HEK293 (cell line): Measurements from ENCODE around the gene ATP6V0C.
A peak's percentile ranks its signal among the peaks of the same experiment; 100 is the strongest.

Source experiments
- CTCF ChIA-PET: fragments of 350-600 bp; formaldehyde crosslinking; extraction: SDS; loops from one replicate; lab custom pipeline; 2021; ENCODE audit warnings: antibody characterized with exemption; lab: Yijun Ruan, JAX
- POLR2A ChIA-PET: fragments of 300-600 bp; formaldehyde crosslinking; extraction: SDS; loops from one replicate; lab custom pipeline; 2020; ENCODE audit warnings: antibody characterized with exemption, inconsistent platforms; lab: Yijun Ruan, JAX
- H3K27ac ChIP-seq: fragments of 200-500 bp; sonication (Bioruptor generic); 2 replicates; pipeline ENCODE4 v1.5.1; 2014; ENCODE audit warnings: low read depth, low read length, control low read depth, inconsistent platforms; ENCODE audit errors: extremely low read depth
- H3K36me3 ChIP-seq, 2 experiments: fragments of 200-500 bp in 1 of 2; sonication (Bioruptor generic) in 1 of 2; 1 replicate in 1 of 2; 2 replicates in 1 of 2; pipeline ENCODE4 v1.5.1; 2014 to 2017; ENCODE audit warnings: inconsistent platforms in 2 of 2, low read length in 2 of 2; ENCODE audit not compliant: control insufficient read depth in 2 of 2, insufficient read depth in 1 of 2
- H3K4me1 ChIP-seq: fragments of 200-500 bp; sonication (Bioruptor generic); 2 replicates; pipeline ENCODE4 v1.5.1; 2014; ENCODE audit warnings: mild to moderate bottlenecking, low read length, inconsistent platforms; ENCODE audit not compliant: control insufficient read depth, insufficient read depth
- H3K4me3 ChIP-seq: 2 replicates; pipeline ENCODE4 v1.5.1; 2011; ENCODE audit warnings: low read depth, mild to moderate bottlenecking, control low read depth, low read length, moderate library complexity
- H3K9me3 ChIP-seq: fragments of 200-500 bp; sonication (Bioruptor generic); 2 replicates; pipeline ENCODE4 v1.5.1; 2014; ENCODE audit warnings: low read depth, low read length, inconsistent platforms; ENCODE audit not compliant: control insufficient read depth, insufficient read depth
- FEZF1 ChIP-seq: fragments of 450-650 bp; formaldehyde crosslinking; IDR thresholded peaks from 2 replicates; pipeline ENCODE4 v1.5.1; 2016; ENCODE audit warnings: missing biosample characterization, missing genetic modification characterization
- GLIS2 ChIP-seq: fragments of 450-650 bp; formaldehyde crosslinking; IDR thresholded peaks from 2 replicates; pipeline ENCODE4 v1.5.1; 2016; ENCODE audit warnings: missing biosample characterization, missing genetic modification characterization
- KLF8 ChIP-seq: fragments of 450-650 bp; formaldehyde crosslinking; IDR thresholded peaks from 2 replicates; pipeline ENCODE4 v1.5.1; 2016; ENCODE audit warnings: missing biosample characterization, missing genetic modification characterization
- OVOL3 ChIP-seq: fragments of 450-650 bp; formaldehyde crosslinking; IDR thresholded peaks from 2 replicates; pipeline ENCODE4 v1.5.1; 2016; ENCODE audit warnings: missing biosample characterization, missing genetic modification characterization
- SALL2 ChIP-seq: fragments of 450-650 bp; formaldehyde crosslinking; IDR thresholded peaks from 2 replicates; pipeline ENCODE4 v1.5.0; 2017; ENCODE audit warnings: missing biosample characterization, mild to moderate bottlenecking, missing genetic modification characterization, borderline replicate concordance
- TRIM28 ChIP-seq: IDR thresholded peaks from 2 replicates; pipeline ENCODE4 v1.6.1; 2011; ENCODE audit warnings: low read length, control low read depth, borderline replicate concordance
- WT1 ChIP-seq: fragments of 450-650 bp; formaldehyde crosslinking; IDR thresholded peaks from 2 replicates; pipeline ENCODE4 v1.5.1; 2016; ENCODE audit warnings: missing biosample characterization, missing genetic modification characterization
- ZBTB1 ChIP-seq: fragments of 450-650 bp; formaldehyde crosslinking; IDR thresholded peaks from 2 replicates; pipeline ENCODE4 v1.5.1; 2016; ENCODE audit warnings: missing biosample characterization, missing genetic modification characterization
- ZBTB21 ChIP-seq: fragments of 450-650 bp; formaldehyde crosslinking; IDR thresholded peaks from 2 replicates; pipeline ENCODE4 v1.5.1; 2017; ENCODE audit warnings: missing biosample characterization, missing genetic modification characterization
- ZEB2 ChIP-seq: fragments of 450-650 bp; formaldehyde crosslinking; IDR thresholded peaks from 2 replicates; pipeline ENCODE4 v1.5.1; 2016; ENCODE audit warnings: missing biosample characterization, missing genetic modification characterization
- ZFP41 ChIP-seq: fragments of 450-650 bp; formaldehyde crosslinking; IDR thresholded peaks from 2 replicates; pipeline ENCODE4 v1.5.1; 2016; ENCODE audit warnings: missing biosample characterization, missing genetic modification characterization, borderline replicate concordance
- ZNF157 ChIP-seq: fragments of 450-650 bp; formaldehyde crosslinking; IDR thresholded peaks from 2 replicates; pipeline ENCODE4 v1.5.1; 2016; ENCODE audit warnings: missing biosample characterization, missing genetic modification characterization
- ZNF341 ChIP-seq: fragments of 450-650 bp; formaldehyde crosslinking; IDR thresholded peaks from 2 replicates; pipeline ENCODE4; 2016; ENCODE audit warnings: low read depth, missing biosample characterization, missing genetic modification characterization
- ZNF426 ChIP-seq: fragments of 450-650 bp; formaldehyde crosslinking; IDR thresholded peaks from 2 replicates; pipeline ENCODE4 v1.5.1; 2017; ENCODE audit warnings: missing biosample characterization, missing genetic modification characterization, mild to moderate bottlenecking, inconsistent platforms, moderate library complexity
- ZNF473 ChIP-seq: fragments of 450-650 bp; formaldehyde crosslinking; IDR thresholded peaks from 2 replicates; pipeline ENCODE4 v1.5.1; 2017; ENCODE audit warnings: missing biosample characterization, missing genetic modification characterization
- ZNF548 ChIP-seq: fragments of 450-650 bp; formaldehyde crosslinking; IDR thresholded peaks from 2 replicates; pipeline ENCODE4 v1.5.1; 2016; ENCODE audit warnings: missing biosample characterization, missing genetic modification characterization
- ZNF585B ChIP-seq: fragments of 450-650 bp; formaldehyde crosslinking; IDR thresholded peaks from 2 replicates; pipeline ENCODE4 v1.5.1; 2016; ENCODE audit warnings: missing biosample characterization, missing genetic modification characterization
- ZNF596 ChIP-seq: fragments of 450-650 bp; IDR thresholded peaks from 2 replicates; pipeline ENCODE4 v1.5.0; 2018; ENCODE audit warnings: missing biosample characterization, mild to moderate bottlenecking, missing genetic modification characterization, moderate library complexity
- ZNF670 ChIP-seq: fragments of 450-650 bp; formaldehyde crosslinking; IDR thresholded peaks from 2 replicates; pipeline ENCODE4 v1.5.1; 2016; ENCODE audit warnings: missing biosample characterization, missing genetic modification characterization, low read depth
- ZNF701 ChIP-seq: fragments of 450-650 bp; formaldehyde crosslinking; IDR thresholded peaks from 2 replicates; pipeline ENCODE4 v1.5.1; 2016; ENCODE audit warnings: missing biosample characterization, missing genetic modification characterization
- ZSCAN30 ChIP-seq: fragments of 450-650 bp; IDR thresholded peaks from 2 replicates; pipeline ENCODE4 v1.5.1; 2018; ENCODE audit warnings: missing biosample characterization, mild to moderate bottlenecking, missing genetic modification characterization, moderate library complexity
- TF ChIP-seq, protein P1 (sequence below): fragments of 450-650 bp; formaldehyde crosslinking; IDR thresholded peaks from 2 replicates; pipeline ENCODE4; 2016; ENCODE audit warnings: missing biosample characterization, missing genetic modification characterization
- TF ChIP-seq, protein P2 (sequence below): fragments of 450-650 bp; formaldehyde crosslinking; IDR thresholded peaks from 2 replicates; pipeline ENCODE4 v1.5.1; 2016; ENCODE audit warnings: missing biosample characterization, missing genetic modification characterization
- TF ChIP-seq, protein P3 (sequence below): fragments of 450-650 bp; formaldehyde crosslinking; IDR thresholded peaks from 2 replicates; pipeline ENCODE4 v1.5.1; 2016; ENCODE audit warnings: missing biosample characterization, missing genetic modification characterization, borderline replicate concordance
- TF ChIP-seq, protein P4 (sequence below): fragments of 450-650 bp; formaldehyde crosslinking; IDR thresholded peaks from 2 replicates; pipeline ENCODE4 v1.5.1; 2017; ENCODE audit warnings: missing biosample characterization, missing genetic modification characterization
- TF ChIP-seq, protein P5 (sequence below): fragments of 450-650 bp; formaldehyde crosslinking; IDR thresholded peaks from 2 replicates; pipeline ENCODE4 v1.5.1; 2016; ENCODE audit warnings: missing biosample characterization, missing genetic modification characterization

ATP6V0C gene

DNA sequence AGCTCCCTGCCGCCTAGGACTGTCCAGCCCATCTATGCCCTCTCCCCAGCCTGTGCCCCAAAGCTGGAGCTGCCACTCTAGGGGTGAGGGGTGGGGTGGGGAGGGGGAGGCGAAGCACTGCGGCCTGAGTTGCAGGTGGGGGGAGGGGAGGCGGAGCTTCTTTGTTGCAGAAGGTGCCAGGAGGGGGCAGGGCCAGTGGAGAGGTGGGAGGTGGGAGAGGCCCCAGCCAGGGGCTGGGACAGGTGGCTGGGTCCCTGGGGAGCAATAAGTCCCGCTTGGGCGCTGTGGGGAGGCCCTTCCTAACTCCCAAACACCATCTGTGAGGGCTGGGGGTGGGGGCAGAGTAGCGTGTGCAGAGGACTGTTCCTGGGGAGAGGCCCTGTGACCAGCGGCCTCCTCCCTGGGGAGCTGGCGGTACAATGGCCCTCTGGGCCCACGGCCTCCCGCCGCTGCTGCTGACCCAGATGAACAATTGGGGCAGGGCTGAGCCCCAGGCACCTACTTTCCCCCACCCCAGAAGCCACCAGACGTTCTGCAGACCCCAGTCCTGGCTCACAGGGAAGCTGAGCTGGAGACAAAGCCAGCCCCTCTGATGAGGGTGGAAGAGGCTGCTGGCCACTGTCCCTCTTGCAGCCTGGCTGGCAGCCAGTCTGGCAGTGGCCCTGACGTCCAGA is 44.9 kb upstream of the ATP6V0C start (continued):
- TF ChIP-seq TRIM28 (no peak), ZNF341 (tag by site-specific recombination) (peak; percentile 73), ZBTB21 (tag by site-specific recombination) (0 out of 2 replicates have a peak, but pooled peaks have one; percentile 23), ZNF426 (tag by site-specific recombination) (no peak), FEZF1 (tag by site-specific recombination) (peak; percentile 73), ZNF701 (tag by site-specific recombination) (no peak), ZNF670 (tag by site-specific recombination) (no peak), ZEB2 (tag by site-specific recombination) (peak; percentile 88), ZNF157 (tag by site-specific recombination) (no peak), ZFP41 (no peak), ZNF596 (no peak; the same call in 1 of the 2 replicates), ZNF585B (tag by site-specific recombination) (no peak), KLF8 (tag by site-specific recombination) (peak; percentile 50), WT1 (tag by site-specific recombination) (peak; percentile 97), ZBTB1 (tag by site-specific recombination) (peak; percentile 42; the same call in 1 of the 2 replicates), OVOL3 (tag by site-specific recombination) (peak; percentile 47; the same call in 1 of the 2 replicates), ZNF548 (no peak)
- TF ChIP-seq, protein P1, sequence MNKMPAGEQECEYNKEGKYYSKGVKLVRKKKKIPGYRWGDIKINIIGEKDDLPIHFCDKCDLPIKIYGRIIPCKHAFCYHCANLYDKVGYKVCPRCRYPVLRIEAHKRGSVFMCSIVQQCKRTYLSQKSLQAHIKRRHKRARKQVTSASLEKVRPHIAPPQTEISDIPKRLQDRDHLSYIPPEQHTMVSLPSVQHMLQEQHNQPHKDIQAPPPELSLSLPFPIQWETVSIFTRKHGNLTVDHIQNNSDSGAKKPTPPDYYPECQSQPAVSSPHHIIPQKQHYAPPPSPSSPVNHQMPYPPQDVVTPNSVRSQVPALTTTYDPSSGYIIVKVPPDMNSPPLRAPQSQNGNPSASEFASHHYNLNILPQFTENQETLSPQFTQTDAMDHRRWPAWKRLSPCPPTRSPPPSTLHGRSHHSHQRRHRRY (tag by site-specific recombination), result no peak
- TF ChIP-seq, protein P2, sequence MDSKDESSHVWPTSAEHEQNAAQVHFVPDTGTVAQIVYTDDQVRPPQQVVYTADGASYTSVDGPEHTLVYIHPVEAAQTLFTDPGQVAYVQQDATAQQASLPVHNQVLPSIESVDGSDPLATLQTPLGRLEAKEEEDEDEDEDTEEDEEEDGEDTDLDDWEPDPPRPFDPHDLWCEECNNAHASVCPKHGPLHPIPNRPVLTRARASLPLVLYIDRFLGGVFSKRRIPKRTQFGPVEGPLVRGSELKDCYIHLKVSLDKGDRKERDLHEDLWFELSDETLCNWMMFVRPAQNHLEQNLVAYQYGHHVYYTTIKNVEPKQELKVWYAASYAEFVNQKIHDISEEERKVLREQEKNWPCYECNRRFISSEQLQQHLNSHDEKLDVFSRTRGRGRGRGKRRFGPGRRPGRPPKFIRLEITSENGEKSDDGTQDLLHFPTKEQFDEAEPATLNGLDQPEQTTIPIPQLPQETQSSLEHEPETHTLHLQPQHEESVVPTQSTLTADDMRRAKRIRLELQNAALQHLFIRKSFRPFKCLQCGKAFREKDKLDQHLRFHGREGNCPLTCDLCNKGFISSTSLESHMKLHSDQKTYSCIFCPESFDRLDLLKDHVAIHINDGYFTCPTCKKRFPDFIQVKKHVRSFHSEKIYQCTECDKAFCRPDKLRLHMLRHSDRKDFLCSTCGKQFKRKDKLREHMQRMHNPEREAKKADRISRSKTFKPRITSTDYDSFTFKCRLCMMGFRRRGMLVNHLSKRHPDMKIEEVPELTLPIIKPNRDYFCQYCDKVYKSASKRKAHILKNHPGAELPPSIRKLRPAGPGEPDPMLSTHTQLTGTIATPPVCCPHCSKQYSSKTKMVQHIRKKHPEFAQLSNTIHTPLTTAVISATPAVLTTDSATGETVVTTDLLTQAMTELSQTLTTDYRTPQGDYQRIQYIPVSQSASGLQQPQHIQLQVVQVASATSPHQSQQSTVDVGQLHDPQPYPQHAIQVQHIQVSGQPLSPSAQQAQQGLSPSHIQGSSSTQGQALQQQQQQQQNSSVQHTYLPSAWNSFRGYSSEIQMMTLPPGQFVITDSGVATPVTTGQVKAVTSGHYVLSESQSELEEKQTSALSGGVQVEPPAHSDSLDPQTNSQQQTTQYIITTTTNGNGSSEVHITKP, result no peak; the same call in 1 of the 2 replicates
- TF ChIP-seq, protein P3, sequence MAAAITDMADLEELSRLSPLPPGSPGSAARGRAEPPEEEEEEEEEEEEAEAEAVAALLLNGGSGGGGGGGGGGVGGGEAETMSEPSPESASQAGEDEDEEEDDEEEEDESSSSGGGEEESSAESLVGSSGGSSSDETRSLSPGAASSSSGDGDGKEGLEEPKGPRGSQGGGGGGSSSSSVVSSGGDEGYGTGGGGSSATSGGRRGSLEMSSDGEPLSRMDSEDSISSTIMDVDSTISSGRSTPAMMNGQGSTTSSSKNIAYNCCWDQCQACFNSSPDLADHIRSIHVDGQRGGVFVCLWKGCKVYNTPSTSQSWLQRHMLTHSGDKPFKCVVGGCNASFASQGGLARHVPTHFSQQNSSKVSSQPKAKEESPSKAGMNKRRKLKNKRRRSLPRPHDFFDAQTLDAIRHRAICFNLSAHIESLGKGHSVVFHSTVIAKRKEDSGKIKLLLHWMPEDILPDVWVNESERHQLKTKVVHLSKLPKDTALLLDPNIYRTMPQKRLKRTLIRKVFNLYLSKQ (tag by site-specific recombination), result peak; percentile 12; the same call in 1 of the 2 replicates

DNA sequence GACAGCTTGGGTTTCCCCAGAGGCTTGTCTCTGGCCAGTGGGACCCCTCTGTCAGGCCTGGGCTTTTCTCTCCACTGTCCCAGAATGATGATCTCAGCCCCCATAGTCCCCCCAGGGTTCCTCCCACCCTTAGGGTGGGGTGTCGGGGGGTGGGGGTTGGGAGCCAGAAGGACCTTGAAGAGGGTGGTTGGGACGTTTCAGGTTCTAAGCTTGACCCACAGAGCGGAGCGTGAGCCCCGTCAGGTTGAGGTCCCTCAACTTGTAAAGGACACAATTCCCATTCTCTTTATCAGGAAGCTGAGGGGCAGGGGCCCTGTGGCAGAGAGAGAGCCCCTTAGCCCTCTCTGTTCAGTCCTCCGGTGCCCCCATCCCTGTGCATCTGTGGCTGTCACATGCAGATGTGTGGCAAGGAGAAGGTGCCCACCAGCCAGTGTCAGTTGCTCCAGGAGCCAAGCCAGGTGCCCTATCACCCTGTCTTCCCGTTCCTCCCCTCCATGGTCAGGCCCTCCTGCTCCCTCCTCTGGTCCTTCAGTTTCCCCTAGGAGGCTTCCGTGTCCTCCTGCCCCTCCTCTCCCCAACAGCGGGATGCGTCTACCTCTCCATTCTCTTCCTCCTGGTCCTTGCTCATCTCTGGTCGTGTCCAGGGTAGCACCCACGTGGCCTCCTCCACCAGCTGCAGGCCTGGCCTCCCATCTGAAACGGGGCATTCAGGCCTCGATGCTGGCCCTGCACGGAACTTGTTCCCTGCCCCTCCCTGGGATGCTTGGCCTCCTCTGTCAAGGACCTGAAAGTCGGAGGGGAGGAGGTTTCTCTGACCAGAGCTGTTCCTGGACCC is 44.1 kb upstream of the ATP6V0C start:
- peaks cover 27% of the 10 kb centered on the region for H3K4me1 ChIP-seq
- peak overlapping the region; percentile 69 for H3K27ac ChIP-seq
- ChIA-PET POLR2A (interaction anchor here (0.6 to 3.2 kb wide), 9 partner anchors 10 to 218 kb away, joined by 3 to 34 read pairs (median 4); partner anchors contain the start of genes ATP6V0C, ECI1 and TEDC2), CTCF (interaction anchor here (1.2 to 2.5 kb wide), 2 partner anchors 32 to 39 kb away, joined by 4 to 8 read pairs; no protein-coding TSS in a partner anchor)
- no peaks in the 10 kb centered on the region for H3K36me3 ChIP-seq
- no peak overlapping the region for H3K4me3 ChIP-seq
- H3K9me3 ChIP-seq, result no peaks in the 10 kb centered on the region
- TF ChIP-seq, protein P4, sequence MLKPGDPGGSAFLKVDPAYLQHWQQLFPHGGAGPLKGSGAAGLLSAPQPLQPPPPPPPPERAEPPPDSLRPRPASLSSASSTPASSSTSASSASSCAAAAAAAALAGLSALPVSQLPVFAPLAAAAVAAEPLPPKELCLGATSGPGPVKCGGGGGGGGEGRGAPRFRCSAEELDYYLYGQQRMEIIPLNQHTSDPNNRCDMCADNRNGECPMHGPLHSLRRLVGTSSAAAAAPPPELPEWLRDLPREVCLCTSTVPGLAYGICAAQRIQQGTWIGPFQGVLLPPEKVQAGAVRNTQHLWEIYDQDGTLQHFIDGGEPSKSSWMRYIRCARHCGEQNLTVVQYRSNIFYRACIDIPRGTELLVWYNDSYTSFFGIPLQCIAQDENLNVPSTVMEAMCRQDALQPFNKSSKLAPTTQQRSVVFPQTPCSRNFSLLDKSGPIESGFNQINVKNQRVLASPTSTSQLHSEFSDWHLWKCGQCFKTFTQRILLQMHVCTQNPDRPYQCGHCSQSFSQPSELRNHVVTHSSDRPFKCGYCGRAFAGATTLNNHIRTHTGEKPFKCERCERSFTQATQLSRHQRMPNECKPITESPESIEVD, result no peak
- TF ChIP-seq ZSCAN30 (tag by site-specific recombination) (no peak), GLIS2 (tag by site-specific recombination) (peak; percentile 20; the same call in 1 of the 2 replicates), SALL2 (no peak), ZNF473 (tag by site-specific recombination) (no peak)
- TF ChIP-seq, protein P5, sequence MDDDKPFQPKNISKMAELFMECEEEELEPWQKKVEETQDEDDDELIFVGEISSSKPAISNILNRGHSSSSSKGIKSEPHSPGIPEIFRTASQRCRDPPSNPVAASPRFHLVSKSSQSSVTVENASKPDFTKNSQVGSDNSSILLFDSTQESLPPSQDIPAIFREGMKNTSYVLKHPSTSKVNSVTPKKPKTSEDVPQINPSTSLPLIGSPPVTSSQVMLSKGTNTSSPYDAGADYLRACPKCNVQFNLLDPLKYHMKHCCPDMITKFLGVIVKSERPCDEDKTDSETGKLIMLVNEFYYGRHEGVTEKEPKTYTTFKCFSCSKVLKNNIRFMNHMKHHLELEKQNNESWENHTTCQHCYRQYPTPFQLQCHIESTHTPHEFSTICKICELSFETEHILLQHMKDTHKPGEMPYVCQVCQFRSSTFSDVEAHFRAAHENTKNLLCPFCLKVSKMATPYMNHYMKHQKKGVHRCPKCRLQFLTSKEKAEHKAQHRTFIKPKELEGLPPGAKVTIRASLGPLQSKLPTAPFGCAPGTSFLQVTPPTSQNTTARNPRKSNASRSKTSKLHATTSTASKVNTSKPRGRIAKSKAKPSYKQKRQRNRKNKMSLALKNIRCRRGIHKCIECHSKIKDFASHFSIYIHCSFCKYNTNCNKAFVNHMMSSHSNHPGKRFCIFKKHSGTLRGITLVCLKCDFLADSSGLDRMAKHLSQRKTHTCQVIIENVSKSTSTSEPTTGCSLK (tag by site-specific recombination), result no peak
